ENCODE measurements around the gene CYTH4.

DNA sequence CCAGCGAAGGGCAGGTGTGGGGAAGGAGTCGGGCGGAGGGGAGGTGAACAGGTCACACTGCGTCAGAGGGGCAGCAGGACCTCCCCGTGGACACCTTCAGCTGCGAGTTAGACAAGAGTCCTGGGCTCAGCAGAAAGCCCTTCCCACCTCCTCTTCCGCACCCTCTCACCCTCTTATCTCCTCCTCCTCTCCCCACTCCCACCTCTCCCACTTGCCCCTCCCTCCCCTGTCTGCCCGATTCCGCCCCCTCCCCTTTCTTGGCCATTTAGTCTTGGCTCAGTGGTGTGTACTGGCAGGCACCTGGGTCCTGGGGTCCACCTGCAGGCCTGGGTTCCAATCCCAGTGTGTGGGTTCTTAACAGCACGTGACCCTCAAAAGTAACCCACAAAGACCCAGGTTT is 37.2 kb downstream of the CYTH4 start:
- TF ChIP-seq POLR2A (IDR thresholded peaks at IDR 0.05; ENCODE audit: low read length) (no peak), GATA1 (IDR thresholded peaks at IDR 0.05; ENCODE audit: low read depth, low read length) (no peak)

Data from erythroblast (primary cell).